RWPE2 (cell line): ENCODE measurements around the gene MEF2C.

Source experiments
- ATAC-seq: fragments of 200-7000 bp; cut with Tn5 transposase; 3 replicates; pipeline ENCODE4 v1.9.1; 2021; ENCODE audit warnings: low read depth
- DNase-seq: peaks from one replicate; pipeline ENCODE4 v3.0.0-alpha.2; 2020; ENCODE audit warnings: low spot score
- H3K27ac ChIP-seq: fragments of 450-650 bp; 2 replicates; pipeline ENCODE4 v1.5.1; 2017; ENCODE audit warnings: mild to moderate bottlenecking; ENCODE audit not compliant: poor library complexity, severe bottlenecking
- H3K27me3 ChIP-seq: fragments of 250-450 bp; sonication (Bioruptor Pico); 2 replicates; pipeline ENCODE4 v1.5.1; 2021; ENCODE audit warnings: mild to moderate bottlenecking, moderate library complexity; ENCODE audit not compliant: insufficient read depth, poor library complexity, severe bottlenecking
- H3K36me3 ChIP-seq: fragments of 250-450 bp; sonication (Bioruptor Pico); 2 replicates; pipeline ENCODE4 v1.5.1; 2020; ENCODE audit warnings: low read depth, mild to moderate bottlenecking, moderate library complexity
- H3K4me1 ChIP-seq: fragments of 250-450 bp; sonication (Bioruptor Pico); 2 replicates; pipeline ENCODE4 v1.5.1; 2021; ENCODE audit warnings: mild to moderate bottlenecking, moderate library complexity; ENCODE audit not compliant: insufficient read depth, poor library complexity, severe bottlenecking
- H3K4me3 ChIP-seq: fragments of 250-450 bp; sonication (Bioruptor Pico); 2 replicates; pipeline ENCODE4 v1.5.1; 2021; ENCODE audit warnings: mild to moderate bottlenecking, moderate library complexity; ENCODE audit not compliant: severe bottlenecking
- H3K9me3 ChIP-seq: fragments of 250-450 bp; sonication (Bioruptor Pico); 2 replicates; pipeline ENCODE4 v1.5.1; 2021; ENCODE audit warnings: mild to moderate bottlenecking, moderate library complexity; ENCODE audit not compliant: severe bottlenecking
- TF ChIP-seq, protein P1 (sequence below): fragments of 450-650 bp; IDR thresholded peaks from one replicate; pipeline ENCODE4 v1.5.1; 2017; ENCODE audit warnings: mild to moderate bottlenecking, moderate library complexity; ENCODE audit not compliant: poor library complexity, severe bottlenecking

The MEF2C gene

DNA sequence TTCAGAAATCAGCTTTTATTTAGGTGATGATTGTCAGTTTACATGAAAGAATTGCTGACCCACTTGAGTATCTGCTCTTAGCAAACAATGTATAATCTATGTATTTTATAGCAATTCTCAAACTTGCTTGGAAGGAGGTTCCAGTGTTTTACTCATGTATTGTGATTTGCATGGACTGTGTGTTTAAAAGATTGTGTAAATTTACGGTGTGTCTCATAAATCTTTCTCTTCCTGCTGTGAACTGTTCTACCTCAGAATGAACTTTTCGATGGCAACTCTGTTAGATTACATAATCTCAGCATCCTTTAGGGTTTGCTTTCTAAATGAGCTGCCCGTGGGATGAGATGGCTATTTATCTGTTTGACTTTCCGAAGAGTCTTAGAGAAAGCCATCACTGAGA, 122.5 kb downstream of the MEF2C start:
- TF ChIP-seq, protein P1, sequence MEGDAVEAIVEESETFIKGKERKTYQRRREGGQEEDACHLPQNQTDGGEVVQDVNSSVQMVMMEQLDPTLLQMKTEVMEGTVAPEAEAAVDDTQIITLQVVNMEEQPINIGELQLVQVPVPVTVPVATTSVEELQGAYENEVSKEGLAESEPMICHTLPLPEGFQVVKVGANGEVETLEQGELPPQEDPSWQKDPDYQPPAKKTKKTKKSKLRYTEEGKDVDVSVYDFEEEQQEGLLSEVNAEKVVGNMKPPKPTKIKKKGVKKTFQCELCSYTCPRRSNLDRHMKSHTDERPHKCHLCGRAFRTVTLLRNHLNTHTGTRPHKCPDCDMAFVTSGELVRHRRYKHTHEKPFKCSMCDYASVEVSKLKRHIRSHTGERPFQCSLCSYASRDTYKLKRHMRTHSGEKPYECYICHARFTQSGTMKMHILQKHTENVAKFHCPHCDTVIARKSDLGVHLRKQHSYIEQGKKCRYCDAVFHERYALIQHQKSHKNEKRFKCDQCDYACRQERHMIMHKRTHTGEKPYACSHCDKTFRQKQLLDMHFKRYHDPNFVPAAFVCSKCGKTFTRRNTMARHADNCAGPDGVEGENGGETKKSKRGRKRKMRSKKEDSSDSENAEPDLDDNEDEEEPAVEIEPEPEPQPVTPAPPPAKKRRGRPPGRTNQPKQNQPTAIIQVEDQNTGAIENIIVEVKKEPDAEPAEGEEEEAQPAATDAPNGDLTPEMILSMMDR = no peak
- DNase-seq = no peak
- H3K36me3 ChIP-seq = no peaks in the 10 kb centered on the region
- ATAC-seq = no peak
- no peak overlapping the region for H3K27ac ChIP-seq
- no peaks in the 10 kb centered on the region for H3K4me1 ChIP-seq
- H3K4me3 ChIP-seq = no peak overlapping the region
- H3K9me3 ChIP-seq = no peaks in the 10 kb centered on the region
- peaks cover 14% of the 10 kb centered on the region for H3K27me3 ChIP-seq

DNA sequence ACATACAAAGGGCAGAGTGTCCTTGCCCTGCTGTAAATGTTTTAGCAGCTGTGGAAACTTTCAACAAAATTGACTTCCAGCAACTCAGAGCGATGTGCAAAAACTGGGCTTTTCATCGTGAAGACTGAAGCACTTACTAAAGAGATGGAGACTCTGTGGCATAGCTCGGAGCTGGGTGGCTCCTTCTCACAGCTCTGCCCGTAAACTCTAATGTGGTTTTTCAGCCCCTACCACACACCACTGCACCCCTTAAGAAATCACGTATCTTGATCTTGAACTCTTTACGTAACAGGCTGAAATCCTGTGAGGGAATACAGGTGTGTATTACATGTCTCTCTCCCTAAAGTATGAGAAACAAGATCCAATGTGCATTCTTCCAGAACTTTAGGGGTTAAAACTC, 124.4 kb downstream of the MEF2C start:
- no peaks in the 10 kb centered on the region for H3K9me3 ChIP-seq
- H3K4me1 ChIP-seq = no peaks in the 10 kb centered on the region
- no peak overlapping the region for H3K4me3 ChIP-seq
- ATAC-seq (no peak), DNase-seq (no peak)
- no peak overlapping the region for H3K27ac ChIP-seq
- peaks cover 14% of the 10 kb centered on the region for H3K27me3 ChIP-seq
- no peaks in the 10 kb centered on the region for H3K36me3 ChIP-seq
- TF ChIP-seq, protein P1 = no peak

GRCh38 chr5:88758184-88758583, 124.8 kb downstream of the MEF2C start:
- Histone ChIP-seq H3K27me3 (peaks cover 14% of the 10 kb centered on the region), H3K36me3 (no peaks in the 10 kb centered on the region), H3K27ac (no peak overlapping the region), H3K4me1 (no peaks in the 10 kb centered on the region), H3K4me3 (no peak overlapping the region), H3K9me3 (no peaks in the 10 kb centered on the region)
- ATAC-seq (no peak), DNase-seq (no peak)
- TF ChIP-seq, protein P1 = no peak

GRCh38 chr5:88756953-88757352, 126.0 kb downstream of the MEF2C start:
- DNase-seq (no peak), ATAC-seq (no peak)
- H3K9me3 ChIP-seq = no peaks in the 10 kb centered on the region
- no peak overlapping the region for H3K27ac ChIP-seq
- TF ChIP-seq, protein P1 = no peak
- H3K4me1 ChIP-seq = no peaks in the 10 kb centered on the region
- H3K27me3 ChIP-seq = peaks cover 14% of the 10 kb centered on the region
- H3K4me3 ChIP-seq = no peak overlapping the region
- no peaks in the 10 kb centered on the region for H3K36me3 ChIP-seq

- Histone ChIP-seq H3K27me3 (no peaks in the 10 kb centered on the region), H3K9me3 (no peaks in the 10 kb centered on the region), H3K36me3 (no peaks in the 10 kb centered on the region), H3K4me3 (no peak overlapping the region), H3K27ac (no peak overlapping the region), H3K4me1 (no peaks in the 10 kb centered on the region)
- TF ChIP-seq, protein P1 = no peak
- ATAC-seq (no peak), DNase-seq (no peak)
Observed at GRCh38 chr5:88748666-88749065, 134.3 kb downstream of the MEF2C start.
